GM21447 (cell line): ENCODE results near the gene MDM2.
"Not testable (repeated sequence)": the region's sequence is repeated elsewhere in the genome, so short reads cannot be mapped to it uniquely, and the experiment has no call there.

Experiments used
- ATAC-seq: cut with Tn5 transposase; IDR thresholded peaks from one replicate; pipeline ENCODE4 v1.9.1; 2021; ENCODE audit not compliant: unreplicated experiment

MDM2 gene

GRCh38 chr12:68825569-68826217 is 17.7 kb downstream of the MDM2 start:
- no peak for ATAC-seq

- ATAC-seq = no peak
Measured at GRCh38 chr12:68827895-68828671, 20.1 kb downstream of the MDM2 start.

GRCh38 chr12:68828672-68829068 is 20.7 kb downstream of the MDM2 start:
- ATAC-seq = no peak

GRCh38 chr12:68831272-68831671 is 23.3 kb downstream of the MDM2 start:
- ATAC-seq = no peak

- ATAC-seq = no peak
Measured at GRCh38 chr12:68831751-68832503, 23.9 kb downstream of the MDM2 start.

- ATAC-seq = no peak
Measured at GRCh38 chr12:68832504-68832867, 24.5 kb downstream of the MDM2 start.

GRCh38 chr12:68833508-68833907 is 25.5 kb downstream of the MDM2 start:
- no peak for ATAC-seq

GRCh38 chr12:68835333-68835908 is 27.4 kb downstream of the MDM2 start:
- no peak for ATAC-seq

- no peak for ATAC-seq
Measured at GRCh38 chr12:68837215-68837614, 29.2 kb downstream of the MDM2 start.

- ATAC-seq = no peak
Measured at GRCh38 chr12:68838046-68838886, 30.3 kb downstream of the MDM2 start.

- no peak for ATAC-seq
Measured at GRCh38 chr12:68839183-68840147, 31.5 kb downstream of the MDM2 start.

GRCh38 chr12:68841175-68841574 is 33.2 kb downstream of the MDM2 start:
- ATAC-seq = not testable (repeated sequence)

GRCh38 chr12:68841717-68842116 is 33.7 kb downstream of the MDM2 start:
- ATAC-seq = no peak

- no peak for ATAC-seq
Measured at GRCh38 chr12:68842123-68842522, 34.1 kb downstream of the MDM2 start.

- no peak for ATAC-seq
Measured at GRCh38 chr12:68842784-68843567, 35.0 kb downstream of the MDM2 start.

GRCh38 chr12:68844318-68844745 is 36.4 kb downstream of the MDM2 start:
- no peak for ATAC-seq

GRCh38 chr12:68844788-68845695 is 37.1 kb downstream of the MDM2 start:
- no peak for ATAC-seq

- ATAC-seq = no peak
Measured at GRCh38 chr12:68846811-68847210, 38.8 kb downstream of the MDM2 start.
